Neural cell (in vitro differentiated cells): ENCODE results near the gene ST6GALNAC3. TPM values are rescaled to one million over a fixed set of nuclear protein-coding genes. Genes with fewer than 3 reads are reported as not detected.

ENCODE experiments used
- H2AFZ ChIP-seq: fragments of 200-600, 300-800 bp; sonication (generic), shearing (Covaris generic); 2 replicates; pipeline ENCODE4 v1.6.0; 2014; ENCODE audit warnings: low read depth, mild to moderate bottlenecking, antibody characterized with exemption, low read length, moderate library complexity
- H3F3A ChIP-seq: fragments of 200-600 bp; shearing (Covaris generic); 2 replicates; pipeline ENCODE4 v1.6.1; 2016; ENCODE audit warnings: mild to moderate bottlenecking, moderate library complexity, mixed read lengths, antibody characterized with exemption, low read length; ENCODE audit not compliant: insufficient read depth, poor library complexity, severe bottlenecking
- H3K27ac ChIP-seq: fragments of 200-600, 300-800 bp; sonication (generic), shearing (Covaris generic); 2 replicates; pipeline ENCODE4 v1.5.1; 2014; ENCODE audit warnings: mild to moderate bottlenecking, low read length, moderate library complexity
- H3K27me3 ChIP-seq: fragments of 300-800, 200-600 bp; sonication (generic), shearing (Covaris generic); 2 replicates; pipeline ENCODE4 v1.6.0; 2014; ENCODE audit warnings: mild to moderate bottlenecking, low read depth, low read length, moderate library complexity; ENCODE audit not compliant: insufficient read depth
- H3K36me3 ChIP-seq: fragments of 300-800, 200-600 bp; sonication (generic), shearing (Covaris generic); 2 replicates; pipeline ENCODE4 v1.5.1; 2014; ENCODE audit warnings: mild to moderate bottlenecking, antibody characterized with exemption, low read length, moderate library complexity; ENCODE audit not compliant: insufficient read depth
- H3K4me2 ChIP-seq: fragments of 300-800, 200-600 bp; sonication (generic), shearing (Covaris generic); 2 replicates; pipeline ENCODE4 v1.6.0; 2014; ENCODE audit warnings: mild to moderate bottlenecking, low read length
- H3K4me3 ChIP-seq: fragments of 300-800, 200-600 bp; sonication (generic), shearing (Covaris generic); 2 replicates; pipeline ENCODE4 v1.5.1; 2014; ENCODE audit warnings: mild to moderate bottlenecking, low read length, moderate library complexity
- H3K79me2 ChIP-seq: fragments of 200-600 bp; shearing (Covaris generic); replicated peaks from 2 replicates; pipeline ENCODE4 v1.6.0; 2014; ENCODE audit warnings: mild to moderate bottlenecking, low read length, moderate library complexity; ENCODE audit not compliant: insufficient read depth
- H3K9ac ChIP-seq: fragments of 300-800, 200-600 bp; sonication (generic), shearing (Covaris generic); 2 replicates; pipeline ENCODE4 v1.6.1; 2016; ENCODE audit warnings: mild to moderate bottlenecking, low read length, mixed read lengths
- H3K9me2 ChIP-seq: fragments of 200-600 bp; shearing (Covaris generic); 2 replicates; pipeline ENCODE4 v1.6.1; 2016; ENCODE audit warnings: mild to moderate bottlenecking, low read length, mixed read lengths; ENCODE audit not compliant: insufficient read depth
- H3K9me3 ChIP-seq: fragments of 200-600, 300-800 bp; sonication (generic), shearing (Covaris generic); 2 replicates; pipeline ENCODE4 v1.6.1; 2016; ENCODE audit warnings: mild to moderate bottlenecking, mixed run types, low read length, moderate library complexity, mixed read lengths
- H4K20me1 ChIP-seq: fragments of 200-600 bp; shearing (Covaris generic); 2 replicates; pipeline ENCODE4 v1.6.1; 2016; ENCODE audit warnings: mild to moderate bottlenecking, mixed run types; ENCODE audit not compliant: insufficient read depth
- CTCF ChIP-seq: fragments of 450-650 bp; IDR thresholded peaks from 2 replicates; pipeline ENCODE4 v1.5.1; 2014; ENCODE audit warnings: antibody characterized with exemption, mild to moderate bottlenecking, moderate library complexity; ENCODE audit not compliant: poor library complexity, severe bottlenecking
- EP300 ChIP-seq: fragments of 450-650 bp; conservative IDR thresholded peaks from 2 replicates; pipeline ENCODE4 v1.6.1; 2014; ENCODE audit warnings: antibody characterized with exemption, mild to moderate bottlenecking, moderate library complexity; ENCODE audit not compliant: poor library complexity, severe bottlenecking
- EZH2 ChIP-seq: fragments of 200-600, 300-800 bp; shearing (Covaris generic), sonication (generic); IDR thresholded peaks from 2 replicates; pipeline ENCODE4 v1.6.1; 2014; ENCODE audit warnings: antibody characterized with exemption, low read length, borderline replicate concordance, mild to moderate bottlenecking; ENCODE audit not compliant: insufficient read depth, poor library complexity, severe bottlenecking
- MXI1 ChIP-seq: fragments of 450-650 bp; conservative IDR thresholded peaks from 2 replicates; pipeline ENCODE4 v1.6.1; 2014; ENCODE audit warnings: antibody characterized with exemption, mild to moderate bottlenecking; ENCODE audit not compliant: poor library complexity, severe bottlenecking
- POLR2AphosphoS5 ChIP-seq: IDR thresholded peaks from 2 replicates; pipeline ENCODE4 v1.6.1; 2012
- RAD21 ChIP-seq: fragments of 450-650 bp; conservative IDR thresholded peaks from 2 replicates; pipeline ENCODE4 v1.6.1; 2014; ENCODE audit warnings: antibody characterized with exemption, mild to moderate bottlenecking, moderate library complexity
- REST ChIP-seq: IDR thresholded peaks from 2 replicates; pipeline ENCODE4 v1.6.1; 2012; ENCODE audit warnings: borderline replicate concordance
- SMC3 ChIP-seq: fragments of 450-650 bp; conservative IDR thresholded peaks from 2 replicates; pipeline ENCODE4 v1.6.1; 2014; ENCODE audit warnings: antibody characterized with exemption, mild to moderate bottlenecking, moderate library complexity; ENCODE audit not compliant: poor library complexity
- TAF1 ChIP-seq: IDR thresholded peaks from 2 replicates; pipeline ENCODE4 v1.6.1; 2012; ENCODE audit warnings: low read depth
- polyA plus RNA-seq: library from polyadenylated mRNA; depleted of rRNA; stranded (reverse); fragments of >200 nt; gene quantifications from 2 replicates; pipeline ENCODE4 v1.2.3, GENCODE V29; 2014

The ST6GALNAC3 gene
- polyA plus RNA-seq, 1 donor from 2014 or later = 3.6 TPM

- H2AFZ ChIP-seq = no peak overlapping the region
Measured at GRCh38 chr1:76162254-76162653, 87.7 kb downstream of the ST6GALNAC3 start.

GRCh38 chr1:76164165-76164564 lies 89.6 kb downstream of the ST6GALNAC3 start:
- no peak overlapping the region for H3K4me2 ChIP-seq
- no peaks in the 10 kb centered on the region for H3K9me2 ChIP-seq
- no peak overlapping the region for H3K27ac ChIP-seq
- no peaks in the 10 kb centered on the region for H3K79me2 ChIP-seq
- H2AFZ ChIP-seq = no peak overlapping the region
- H3K36me3 ChIP-seq = no peaks in the 10 kb centered on the region
- no peaks in the 10 kb centered on the region for H3K27me3 ChIP-seq
- H3K9ac ChIP-seq = no peak overlapping the region
- H4K20me1 ChIP-seq = no peaks in the 10 kb centered on the region
- no peak overlapping the region for H3K4me3 ChIP-seq
- H3K9me3 ChIP-seq = no peaks in the 10 kb centered on the region
- no peaks in the 10 kb centered on the region for H3F3A ChIP-seq
- TF ChIP-seq SMC3 (no peak), POLR2AphosphoS5 (no peak), MXI1 (no peak), CTCF (no peak), TAF1 (no peak), EZH2 (no peak), RAD21 (no peak), EP300 (no peak)

More at GRCh38 chr1:76162254-76162653, 87.7 kb downstream of the ST6GALNAC3 start:
- H3K4me3 ChIP-seq = no peak overlapping the region
- no peaks in the 10 kb centered on the region for H3F3A ChIP-seq
- no peak overlapping the region for H3K4me2 ChIP-seq
- H3K27me3 ChIP-seq = no peaks in the 10 kb centered on the region
- H3K9me3 ChIP-seq = no peaks in the 10 kb centered on the region
- H4K20me1 ChIP-seq = no peaks in the 10 kb centered on the region
- no peaks in the 10 kb centered on the region for H3K36me3 ChIP-seq
- no peak overlapping the region for H3K27ac ChIP-seq
- no peaks in the 10 kb centered on the region for H3K79me2 ChIP-seq
- no peak for TF ChIP-seq POLR2AphosphoS5
- no peak for TF ChIP-seq TAF1
- TF ChIP-seq SMC3 = no peak
- TF ChIP-seq EP300 = no peak
- TF ChIP-seq RAD21 = no peak
- TF ChIP-seq EZH2 = no peak
- TF ChIP-seq REST = no peak
- no peak for TF ChIP-seq CTCF
- no peak for TF ChIP-seq MXI1
- H3K9me2 ChIP-seq = no peaks in the 10 kb centered on the region
- no peak overlapping the region for H3K9ac ChIP-seq
